ENCODE data around the gene CDIPT.
A peak's percentile ranks its signal among the peaks of the same experiment; 100 is the strongest.

CDIPT gene

DNA sequence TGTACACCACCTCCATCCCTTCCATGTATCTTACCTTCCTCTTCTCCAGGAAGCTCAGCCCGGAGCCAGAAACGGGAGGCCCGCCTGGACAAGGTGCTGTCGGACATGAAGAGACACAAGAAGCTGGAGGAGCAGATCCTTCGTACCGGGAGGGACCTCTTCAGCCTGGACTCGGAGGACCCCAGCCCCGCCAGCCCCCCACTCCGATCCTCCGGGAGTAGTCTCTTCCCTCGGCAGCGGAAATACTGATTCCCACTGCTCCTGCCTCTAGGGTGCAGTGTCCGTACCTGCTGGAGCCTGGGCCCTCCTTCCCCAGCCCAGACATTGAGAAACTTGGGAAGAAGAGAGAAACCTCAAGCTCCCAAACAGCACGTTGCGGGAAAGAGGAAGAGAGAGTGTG lies 43.5 kb downstream of the CDIPT start:
- TF ChIP-seq, protein P1, sequence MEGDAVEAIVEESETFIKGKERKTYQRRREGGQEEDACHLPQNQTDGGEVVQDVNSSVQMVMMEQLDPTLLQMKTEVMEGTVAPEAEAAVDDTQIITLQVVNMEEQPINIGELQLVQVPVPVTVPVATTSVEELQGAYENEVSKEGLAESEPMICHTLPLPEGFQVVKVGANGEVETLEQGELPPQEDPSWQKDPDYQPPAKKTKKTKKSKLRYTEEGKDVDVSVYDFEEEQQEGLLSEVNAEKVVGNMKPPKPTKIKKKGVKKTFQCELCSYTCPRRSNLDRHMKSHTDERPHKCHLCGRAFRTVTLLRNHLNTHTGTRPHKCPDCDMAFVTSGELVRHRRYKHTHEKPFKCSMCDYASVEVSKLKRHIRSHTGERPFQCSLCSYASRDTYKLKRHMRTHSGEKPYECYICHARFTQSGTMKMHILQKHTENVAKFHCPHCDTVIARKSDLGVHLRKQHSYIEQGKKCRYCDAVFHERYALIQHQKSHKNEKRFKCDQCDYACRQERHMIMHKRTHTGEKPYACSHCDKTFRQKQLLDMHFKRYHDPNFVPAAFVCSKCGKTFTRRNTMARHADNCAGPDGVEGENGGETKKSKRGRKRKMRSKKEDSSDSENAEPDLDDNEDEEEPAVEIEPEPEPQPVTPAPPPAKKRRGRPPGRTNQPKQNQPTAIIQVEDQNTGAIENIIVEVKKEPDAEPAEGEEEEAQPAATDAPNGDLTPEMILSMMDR (IDR thresholded peaks at IDR 0.05; ENCODE audit: unreplicated experiment in 3 of 3) = no peak
- H3K36me3 Mint-ChIP-seq (ENCODE audit: low read depth) = peaks cover 29% of the 10 kb centered on the region
- peak overlapping the region; percentile 55 to 80 (median 73) for H3K27ac Mint-ChIP-seq
- no peaks in the 10 kb centered on the region for H3K27me3 Mint-ChIP-seq (ENCODE audit: low read depth)
- peaks cover 65% of the 10 kb centered on the region for H3K4me1 Mint-ChIP-seq
- H3K9me3 Mint-ChIP-seq = no peaks in the 10 kb centered on the region
- peak overlapping the region; percentile 75 to 88 (median 84) for H3K4me3 Mint-ChIP-seq

DNA sequence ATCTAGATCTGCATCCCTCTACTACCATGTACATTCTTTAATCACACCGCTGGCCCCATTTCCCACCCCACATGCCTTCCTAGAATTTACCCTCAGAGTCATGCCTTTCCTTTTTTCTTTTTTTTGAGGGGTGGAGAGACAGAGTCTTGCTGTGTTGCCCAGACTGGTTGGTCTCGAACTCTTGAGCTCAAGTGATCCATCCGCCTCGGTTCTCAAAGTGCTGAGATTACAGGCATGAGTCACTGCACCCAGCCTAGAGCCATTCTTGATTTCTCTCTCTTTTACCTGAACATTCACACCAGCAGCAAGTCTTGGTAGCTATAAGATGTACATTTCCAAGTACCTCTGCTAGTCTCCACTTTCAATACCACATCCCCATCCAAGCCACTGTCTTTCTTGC lies 44.9 kb downstream of the CDIPT start:
- TF ChIP-seq, protein P1 (IDR thresholded peaks at IDR 0.05; ENCODE audit: unreplicated experiment in 3 of 3) = no peak
- H3K4me1 Mint-ChIP-seq = peaks cover 65% of the 10 kb centered on the region
- no peaks in the 10 kb centered on the region for H3K9me3 Mint-ChIP-seq
- no peaks in the 10 kb centered on the region for H3K27me3 Mint-ChIP-seq (ENCODE audit: low read depth)
- peaks cover 29% of the 10 kb centered on the region for H3K36me3 Mint-ChIP-seq (ENCODE audit: low read depth)
- peak overlapping the region in 2 of 3 experiments; percentile 24 to 77 for H3K27ac Mint-ChIP-seq
- H3K4me3 Mint-ChIP-seq = peak overlapping the region; percentile 75 to 88 (median 86)

DNA sequence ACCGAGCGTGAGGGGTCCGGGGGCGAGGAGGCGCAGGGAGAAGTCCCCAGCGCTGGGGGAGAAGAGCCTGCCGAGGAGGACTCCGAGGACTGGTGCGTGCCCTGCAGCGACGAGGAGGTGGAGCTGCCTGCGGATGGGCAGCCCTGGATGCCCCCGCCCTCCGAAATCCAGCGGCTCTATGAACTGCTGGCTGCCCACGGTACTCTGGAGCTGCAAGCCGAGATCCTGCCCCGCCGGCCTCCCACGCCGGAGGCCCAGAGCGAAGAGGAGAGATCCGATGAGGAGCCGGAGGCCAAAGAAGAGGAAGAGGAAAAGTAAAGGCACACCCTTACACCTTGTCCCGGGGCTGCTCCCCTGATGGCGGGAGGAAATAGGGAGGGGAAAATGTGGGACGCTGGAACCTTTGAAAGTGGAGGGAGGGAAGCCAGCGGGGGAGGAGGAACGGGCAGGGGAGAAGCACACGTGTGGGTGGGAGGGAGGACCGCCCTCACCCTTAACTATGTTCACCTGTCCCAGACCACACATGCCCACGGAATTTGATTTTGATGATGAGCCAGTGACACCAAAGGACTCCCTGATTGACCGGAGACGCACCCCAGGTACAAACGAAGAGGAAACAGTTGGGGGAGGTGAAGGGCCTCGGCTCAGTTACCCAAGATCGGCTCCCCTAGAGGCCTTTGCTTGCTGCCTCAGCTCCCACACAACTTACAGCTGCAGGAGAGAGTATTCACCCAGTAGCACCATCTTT lies 46.2 kb downstream of the CDIPT start:
- no peaks in the 10 kb centered on the region for H3K9me3 Mint-ChIP-seq
- H3K36me3 Mint-ChIP-seq (ENCODE audit: low read depth) = peaks cover 29% of the 10 kb centered on the region
- peaks cover 60% of the 10 kb centered on the region for H3K4me1 Mint-ChIP-seq
- TF ChIP-seq, protein P1 (IDR thresholded peaks at IDR 0.05; ENCODE audit: unreplicated experiment in 3 of 3) = no peak
- H3K27me3 Mint-ChIP-seq (ENCODE audit: low read depth) = no peaks in the 10 kb centered on the region
- peak overlapping the region; percentile 93 to 96 (median 94) for H3K4me3 Mint-ChIP-seq
- H3K27ac Mint-ChIP-seq = peak overlapping the region; percentile 77 to 97 (median 90)

DNA sequence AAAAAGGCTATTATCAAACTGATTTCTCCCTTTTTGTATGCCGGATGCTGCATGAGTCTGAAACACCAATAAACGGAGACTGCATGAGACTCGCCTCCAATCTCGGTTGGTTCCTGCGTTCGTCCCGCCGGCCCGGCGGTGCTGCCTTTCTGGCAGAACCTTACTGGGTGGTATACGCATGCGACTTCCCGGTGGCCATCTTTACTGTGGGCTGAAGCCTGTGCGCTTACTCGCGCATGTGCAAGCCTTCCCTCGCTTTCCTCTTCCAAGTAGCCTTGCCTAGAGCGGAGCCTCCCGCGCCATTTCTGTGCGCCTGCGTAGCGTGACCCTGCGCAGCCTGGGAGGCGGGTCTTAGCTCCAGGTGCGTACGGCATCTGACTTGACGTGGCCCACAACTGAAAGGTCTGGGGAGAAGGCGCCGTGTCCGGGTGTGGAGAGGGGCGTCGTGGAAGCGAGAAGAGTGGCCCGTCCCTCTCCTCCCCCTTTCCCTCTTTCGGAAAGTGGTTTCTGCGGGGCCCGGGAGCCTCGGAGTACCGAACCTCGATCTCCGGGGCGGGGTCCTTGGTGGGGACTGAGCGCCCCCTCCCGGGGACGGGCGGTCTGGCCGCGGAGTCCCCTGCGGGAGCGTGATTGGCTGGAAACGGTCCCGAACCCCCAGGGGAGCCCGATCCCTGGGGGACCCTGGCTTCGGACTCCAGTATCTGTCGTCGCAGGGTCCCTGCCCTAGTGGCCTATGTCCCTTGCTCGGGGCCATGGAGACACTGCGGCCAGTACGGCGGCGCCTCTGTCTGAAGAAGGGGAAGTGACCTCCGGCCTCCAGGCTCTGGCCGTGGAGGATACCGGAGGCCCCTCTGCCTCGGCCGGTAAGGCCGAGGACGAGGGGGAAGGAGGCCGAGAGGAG lies 47.0 kb downstream of the CDIPT start, which contains the start of gene PAGR1:
TSS of gene PAGR1 (plus strand) at position 360 of the 901 bp plus-strand sequence. CDS start at position 734, 374 bp downstream.
- H3K36me3 Mint-ChIP-seq (ENCODE audit: low read depth) = peaks cover 29% of the 10 kb centered on the region
- H3K4me1 Mint-ChIP-seq = peaks cover 57% of the 10 kb centered on the region
- TF ChIP-seq, protein P1 (IDR thresholded peaks at IDR 0.05; ENCODE audit: unreplicated experiment in 3 of 3) = peak; percentile 88 to 96 (median 93)
- no peaks in the 10 kb centered on the region for H3K27me3 Mint-ChIP-seq (ENCODE audit: low read depth)
- no peaks in the 10 kb centered on the region for H3K9me3 Mint-ChIP-seq
- H3K27ac Mint-ChIP-seq = peak within 1 kb of the TSS; percentile 94 to 97 (median 94)
- peak within 1 kb of the TSS; percentile 93 to 96 (median 94) for H3K4me3 Mint-ChIP-seq

DNA sequence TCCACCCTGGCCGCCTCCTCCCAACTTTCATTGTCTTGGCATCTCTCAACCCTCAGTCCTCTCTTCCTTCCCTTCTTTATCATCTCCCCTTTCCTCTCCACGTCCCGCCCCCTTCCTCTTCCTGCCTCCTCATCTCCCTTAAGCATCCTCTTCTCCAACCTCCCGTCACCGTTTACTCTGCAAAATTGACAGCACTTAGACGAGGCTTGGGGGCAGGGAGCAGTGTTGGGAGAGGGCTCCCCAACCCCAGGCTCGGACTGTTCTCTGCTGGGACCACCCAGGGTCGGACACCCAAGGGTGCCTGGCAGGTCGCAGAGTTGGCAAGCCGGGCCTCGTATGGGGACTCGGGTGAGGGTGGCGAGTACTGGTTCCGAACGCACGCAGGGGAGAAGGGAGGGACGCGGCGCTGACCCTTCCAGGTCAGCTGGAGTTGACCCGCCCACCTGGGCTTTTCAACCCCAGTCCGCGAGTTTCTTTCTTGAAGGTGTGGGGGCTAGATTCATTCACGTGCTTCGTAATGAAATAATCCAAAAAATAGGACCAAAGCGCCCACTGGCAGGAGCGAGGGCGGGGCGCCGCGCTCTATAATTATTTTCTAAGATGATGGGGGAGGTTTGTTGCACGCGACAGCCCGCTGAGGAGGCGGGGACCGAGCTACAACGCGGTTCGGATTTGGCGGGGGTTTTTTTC lies 47.8 kb downstream of the CDIPT start:
- Mint-ChIP-seq H3K9me3 (no peaks in the 10 kb centered on the region), H3K4me1 (peaks cover 57% of the 10 kb centered on the region), H3K36me3 (ENCODE audit: low read depth) (peaks cover 29% of the 10 kb centered on the region), H3K4me3 (peak overlapping the region; percentile 93 to 96 (median 94)), H3K27me3 (ENCODE audit: low read depth) (no peaks in the 10 kb centered on the region), H3K27ac (peak overlapping the region; percentile 94 to 97 (median 94))
- TF ChIP-seq, protein P1 (IDR thresholded peaks at IDR 0.05; ENCODE audit: unreplicated experiment in 3 of 3) = no peak
